HepG2 (cell line): ENCODE results near the gene MSH3.

Experiments used
- EZH2 ChIP-seq: conservative IDR thresholded peaks from 2 replicates; pipeline ENCODE4 v1.6.1; 2012; ENCODE audit warnings: mild to moderate bottlenecking, low read depth, low read length, moderate library complexity
- GABPA ChIP-seq, 2 experiments: IDR thresholded peaks; 2 replicates each; pipeline ENCODE4 v1.6.1; 2011 to 2016; ENCODE audit warnings: low read depth in 2 of 2, low read length in 1 of 2, missing biosample characterization in 1 of 2, missing genetic modification characterization in 1 of 2
- SIN3A ChIP-seq: IDR thresholded peaks from 2 replicates; pipeline ENCODE4 v1.6.1; 2011; ENCODE audit warnings: low read depth, mild to moderate bottlenecking, control low read depth, low read length, borderline replicate concordance
- SP2 ChIP-seq: sonication (generic); formaldehyde crosslinking; IDR thresholded peaks from 2 replicates; pipeline ENCODE4 v1.5.1; 2020; ENCODE audit warnings: mild to moderate bottlenecking, missing genetic modification reagents
- ZBTB20 ChIP-seq: sonication (generic); formaldehyde crosslinking; IDR thresholded peaks from 2 replicates; pipeline ENCODE4 v1.8.1; 2023; ENCODE audit warnings: missing genetic modification reagents, low read depth, mild to moderate bottlenecking, borderline replicate concordance
- ZHX1 ChIP-seq: sonication (generic); formaldehyde crosslinking; IDR thresholded peaks from 2 replicates; pipeline ENCODE4 v1.8.1; 2022; ENCODE audit warnings: low read depth, mild to moderate bottlenecking, missing genetic modification reagents
- ZNF280B ChIP-seq: sonication (generic); formaldehyde crosslinking; IDR thresholded peaks from 2 replicates; pipeline ENCODE4 v1.5.0; 2020; ENCODE audit warnings: missing genetic modification reagents, mild to moderate bottlenecking, borderline replicate concordance
- ZNF691 ChIP-seq: sonication (generic); formaldehyde crosslinking; IDR thresholded peaks from 2 replicates; pipeline ENCODE4 v1.4.0; 2020; ENCODE audit warnings: missing genetic modification reagents, low read depth, mild to moderate bottlenecking, borderline replicate concordance
- ZNF740 ChIP-seq: sonication (generic); formaldehyde crosslinking; IDR thresholded peaks from 2 replicates; pipeline ENCODE4 v1.4.0; 2020; ENCODE audit warnings: missing genetic modification reagents
- TF ChIP-seq, protein P1 (sequence below): sonication (generic); formaldehyde crosslinking; IDR thresholded peaks from 2 replicates; pipeline ENCODE4 v1.4.0; 2020; ENCODE audit warnings: low read depth, mild to moderate bottlenecking, missing genetic modification reagents

DNA sequence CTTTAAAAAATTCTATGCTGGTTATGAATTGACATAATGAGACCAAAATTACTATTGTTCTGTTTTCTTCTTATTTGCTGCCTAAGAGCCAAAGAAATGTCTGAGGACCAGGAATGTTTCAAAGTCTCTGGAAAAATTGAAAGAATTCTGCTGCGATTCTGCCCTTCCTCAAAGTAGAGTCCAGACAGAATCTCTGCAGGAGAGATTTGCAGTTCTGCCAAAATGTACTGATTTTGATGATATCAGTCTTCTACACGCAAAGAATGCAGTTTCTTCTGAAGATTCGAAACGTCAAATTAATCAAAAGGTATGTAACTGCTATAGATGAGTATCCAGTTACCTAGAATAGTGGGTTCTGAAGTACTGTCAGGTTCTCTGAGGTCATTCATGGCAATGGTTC, 10.6 kb downstream of the MSH3 start:
- no peak for TF ChIP-seq SIN3A
- TF ChIP-seq SP2, result no peak
- TF ChIP-seq EZH2, result no peak
- TF ChIP-seq ZHX1 (CRISPR knock-in tag), result no peak
- no peak for TF ChIP-seq ZBTB20 (CRISPR knock-in tag)
- TF ChIP-seq ZNF740, result no peak
- no peak for TF ChIP-seq GABPA (IDR thresholded peaks at IDR 0.05; ENCODE audit: low read depth, low read length)
- no peak for TF ChIP-seq GABPA (CRISPR knock-in tag; IDR thresholded peaks at IDR 0.05; ENCODE audit: low read depth)
- no peak for TF ChIP-seq ZNF691 (CRISPR knock-in tag)
- TF ChIP-seq, protein P1, sequence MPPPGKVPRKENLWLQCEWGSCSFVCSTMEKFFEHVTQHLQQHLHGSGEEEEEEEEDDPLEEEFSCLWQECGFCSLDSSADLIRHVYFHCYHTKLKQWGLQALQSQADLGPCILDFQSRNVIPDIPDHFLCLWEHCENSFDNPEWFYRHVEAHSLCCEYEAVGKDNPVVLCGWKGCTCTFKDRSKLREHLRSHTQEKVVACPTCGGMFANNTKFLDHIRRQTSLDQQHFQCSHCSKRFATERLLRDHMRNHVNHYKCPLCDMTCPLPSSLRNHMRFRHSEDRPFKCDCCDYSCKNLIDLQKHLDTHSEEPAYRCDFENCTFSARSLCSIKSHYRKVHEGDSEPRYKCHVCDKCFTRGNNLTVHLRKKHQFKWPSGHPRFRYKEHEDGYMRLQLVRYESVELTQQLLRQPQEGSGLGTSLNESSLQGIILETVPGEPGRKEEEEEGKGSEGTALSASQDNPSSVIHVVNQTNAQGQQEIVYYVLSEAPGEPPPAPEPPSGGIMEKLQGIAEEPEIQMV (CRISPR knock-in tag), result no peak
- no peak for TF ChIP-seq ZNF280B (CRISPR knock-in tag)
